Lower leg skin (tissue), 3 donors: ENCODE results near the gene SH3RF2.

Source experiments
- CTCF ChIP-seq, 3 donors: fragments of 450-650 bp; IDR thresholded peaks; one replicate each; pipeline ENCODE4 v1.5.1; 2016; ENCODE audit warnings: antibody characterized with exemption in 3 of 3, mild to moderate bottlenecking in 3 of 3, moderate library complexity in 2 of 3
- POLR2A ChIP-seq, 2 donors: fragments of 450-650 bp; IDR thresholded peaks; one replicate each; pipeline ENCODE4 v1.6.1; 2016 to 2017; ENCODE audit warnings: antibody characterized with exemption in 2 of 2, mild to moderate bottlenecking in 1 of 2, moderate library complexity in 1 of 2

GRCh38 chr5:145996135-145996534 is 59.8 kb downstream of the SH3RF2 start:
- TF ChIP-seq CTCF (IDR thresholded peaks at IDR 0.05), result no peak
- TF ChIP-seq POLR2A (IDR thresholded peaks at IDR 0.05), result no peak
